ENCODE results near the gene DYNC1H1. TPM values are rescaled to one million over a fixed set of nuclear protein-coding genes. Genes with fewer than 3 reads are reported as not detected.
A peak's percentile ranks its signal among the peaks of the same experiment; 100 is the strongest.

The DYNC1H1 gene
- total RNA-seq, 1 experiment from 2014 or later = 155 TPM

DNA sequence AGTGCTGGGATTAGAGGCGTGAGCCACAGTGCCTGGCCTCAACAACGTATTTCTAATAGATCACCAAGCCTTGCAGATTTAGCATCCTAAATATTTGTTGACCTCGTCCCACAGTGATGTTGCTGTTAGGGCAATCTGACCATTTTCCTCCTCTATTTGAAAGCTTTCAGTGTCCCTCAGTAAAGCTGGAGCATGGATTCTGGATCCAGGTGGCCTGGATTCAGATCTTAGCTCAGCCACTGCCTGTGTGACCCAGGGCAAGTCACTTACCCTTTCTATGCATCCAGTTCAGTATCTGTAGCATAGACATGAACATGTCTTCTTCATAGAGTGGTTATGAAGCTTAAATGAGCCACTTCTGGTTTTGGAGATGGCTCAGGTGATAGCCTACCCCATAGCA lies 126.3 kb downstream of the DYNC1H1 start:
- in situ Hi-C loops (cut with HindIII; ENCODE audit: low pct_unique_long_range_greater_than_20kb, low sequenced_read_pairs) = no loop called here
- DNase-seq (ENCODE audit: low read depth) = no peak

DNA sequence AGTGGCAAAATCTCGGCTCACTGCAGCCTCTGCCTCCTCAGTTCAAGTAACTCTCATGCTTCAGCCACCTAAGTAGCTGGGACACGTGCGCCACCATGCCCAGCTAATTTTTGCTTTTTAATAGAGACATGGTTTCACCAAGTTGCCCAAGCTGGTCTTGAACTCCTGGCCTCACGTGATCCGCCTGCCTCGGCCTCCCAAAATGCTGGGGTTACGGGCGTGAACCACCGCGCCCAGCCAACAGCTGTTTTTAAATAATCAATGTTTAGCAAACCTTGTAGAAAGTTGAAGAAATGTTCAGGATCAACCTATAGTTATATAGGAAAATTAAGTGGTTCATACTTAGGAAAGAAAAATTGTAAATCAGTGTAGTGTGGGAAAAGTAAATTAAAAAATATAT lies 128.4 kb downstream of the DYNC1H1 start:
- in situ Hi-C loops (cut with HindIII; ENCODE audit: low pct_unique_long_range_greater_than_20kb, low sequenced_read_pairs) = no loop called here
- no peak for DNase-seq (ENCODE audit: low read depth)

DNA sequence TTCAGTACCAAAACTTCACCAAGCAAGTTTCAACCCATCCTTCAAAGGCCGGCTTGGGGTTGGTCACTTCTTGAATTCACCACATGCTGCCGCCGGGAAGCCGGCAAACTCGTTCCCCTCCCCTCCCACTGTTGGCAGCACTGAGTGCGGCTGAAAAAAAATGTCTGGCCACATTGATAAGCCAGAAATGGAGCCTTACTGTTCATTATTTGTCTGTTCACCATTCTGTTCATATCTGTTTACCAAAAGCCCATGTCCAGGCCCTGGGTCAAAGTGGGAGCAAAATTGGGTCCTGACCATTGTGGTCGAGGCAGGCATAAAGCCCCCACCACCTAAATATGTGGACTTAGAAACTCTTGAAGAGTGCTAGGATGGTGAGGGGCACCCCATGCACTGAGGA lies 129.7 kb downstream of the DYNC1H1 start:
- in situ Hi-C loops (cut with HindIII; ENCODE audit: low pct_unique_long_range_greater_than_20kb, low sequenced_read_pairs) = no loop called here

DNA sequence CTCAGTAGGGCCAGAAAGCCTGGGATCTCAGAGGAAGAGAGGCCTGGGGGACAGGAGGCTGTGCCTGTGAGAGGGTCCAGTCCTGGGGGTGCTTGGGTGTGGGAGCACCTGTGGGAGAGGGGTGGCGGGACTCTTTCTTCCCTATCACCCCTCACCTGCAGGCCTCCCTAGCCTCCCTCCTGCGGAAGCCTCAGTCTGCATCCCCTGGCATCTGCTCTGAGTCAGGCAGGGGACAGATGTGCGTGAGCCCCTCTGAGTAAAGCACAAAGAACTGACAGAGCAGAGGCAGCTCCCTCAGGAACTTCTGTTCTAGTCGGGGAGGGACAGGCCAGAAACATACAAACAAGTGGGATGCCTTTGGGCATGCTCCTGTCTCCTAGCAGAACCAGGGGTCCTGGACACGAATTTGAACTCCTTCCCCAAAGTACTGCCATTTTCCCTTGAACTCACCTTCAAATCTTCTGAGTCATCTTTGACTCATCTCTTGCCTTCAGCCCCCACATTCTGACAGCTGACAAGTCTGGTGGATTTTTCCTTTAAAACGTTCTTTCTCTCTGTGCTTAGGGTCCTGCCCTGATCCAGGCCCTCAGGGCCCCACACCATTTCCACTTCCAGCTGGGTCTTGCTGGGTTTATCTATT lies 131.0 kb downstream of the DYNC1H1 start:
- in situ Hi-C loops (cut with HindIII; ENCODE audit: low pct_unique_long_range_greater_than_20kb, low sequenced_read_pairs) = no loop called here
- DNase-seq (ENCODE audit: low read depth) = no peak

More for the DNA sequence above, 129.7 kb downstream of the DYNC1H1 start:
- DNase-seq (ENCODE audit: low read depth) = no peak

DNA sequence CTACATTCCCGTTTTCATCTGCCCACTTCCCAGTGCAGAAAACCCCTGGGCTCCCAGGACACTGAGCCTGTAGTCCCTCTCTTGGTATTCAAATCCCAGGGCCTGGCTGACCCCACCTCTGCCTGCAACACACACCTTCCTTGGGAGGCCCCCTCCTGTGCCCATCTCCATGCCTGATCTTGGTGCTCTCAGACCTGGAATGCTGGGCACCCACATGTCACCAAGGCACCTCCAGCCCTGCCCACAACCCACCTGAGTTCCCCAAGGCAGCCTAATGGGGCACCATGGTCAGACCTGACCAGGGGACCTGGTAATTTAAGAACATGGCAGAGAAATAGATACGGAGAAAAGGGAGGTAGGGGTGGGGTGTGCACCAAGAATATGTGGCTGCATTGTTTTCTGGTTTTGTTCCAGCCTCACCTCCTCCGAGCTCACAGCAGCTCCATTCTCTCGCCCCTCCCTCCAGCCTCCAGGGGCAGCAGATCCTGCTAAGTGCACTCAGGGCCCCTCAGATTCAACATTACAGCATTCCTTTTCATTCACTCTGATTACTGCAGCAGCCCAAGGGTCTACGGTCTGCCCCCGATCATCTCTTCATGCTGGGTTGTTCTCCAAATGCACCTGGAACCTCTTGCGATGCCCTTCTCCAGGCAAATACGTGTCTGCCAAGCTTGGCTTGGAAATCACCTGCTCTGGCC lies 131.6 kb downstream of the DYNC1H1 start:
- no peak for DNase-seq (ENCODE audit: low read depth)
- in situ Hi-C loops (cut with HindIII; ENCODE audit: low pct_unique_long_range_greater_than_20kb, low sequenced_read_pairs) = no loop called here

DNA sequence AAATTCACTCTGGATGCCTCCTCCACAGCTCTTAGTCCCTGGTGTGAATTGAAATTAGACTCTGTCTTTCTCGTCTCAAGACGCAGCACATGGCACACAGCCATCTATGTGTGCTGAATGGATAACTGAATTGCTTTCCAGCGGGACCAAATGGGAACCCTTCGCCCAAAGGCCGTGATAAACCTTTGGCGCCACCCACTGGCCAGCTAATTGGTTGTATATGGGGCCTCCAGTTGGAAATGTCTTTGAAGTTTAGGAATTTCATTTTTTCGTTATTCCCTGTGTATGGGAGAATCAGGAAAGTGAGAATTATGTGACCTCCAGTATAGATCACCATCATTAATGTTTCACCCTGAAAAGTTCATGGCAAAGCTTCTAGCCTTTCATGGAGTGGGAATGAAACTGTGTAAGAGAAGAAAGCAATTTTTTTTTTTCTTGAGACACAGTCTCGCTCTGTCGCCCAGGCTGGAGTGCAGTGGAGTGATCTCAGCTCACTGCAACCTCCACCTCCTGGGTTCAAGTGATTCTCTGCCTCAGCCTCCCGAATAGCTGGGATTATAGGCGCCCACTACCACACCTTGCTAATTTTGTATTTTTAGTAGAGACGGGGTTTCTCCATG lies 132.3 kb downstream of the DYNC1H1 start:
- in situ Hi-C loops (cut with HindIII; ENCODE audit: low pct_unique_long_range_greater_than_20kb, low sequenced_read_pairs) = no loop called here
- DNase-seq (ENCODE audit: low read depth) = peak; percentile 58

DNA sequence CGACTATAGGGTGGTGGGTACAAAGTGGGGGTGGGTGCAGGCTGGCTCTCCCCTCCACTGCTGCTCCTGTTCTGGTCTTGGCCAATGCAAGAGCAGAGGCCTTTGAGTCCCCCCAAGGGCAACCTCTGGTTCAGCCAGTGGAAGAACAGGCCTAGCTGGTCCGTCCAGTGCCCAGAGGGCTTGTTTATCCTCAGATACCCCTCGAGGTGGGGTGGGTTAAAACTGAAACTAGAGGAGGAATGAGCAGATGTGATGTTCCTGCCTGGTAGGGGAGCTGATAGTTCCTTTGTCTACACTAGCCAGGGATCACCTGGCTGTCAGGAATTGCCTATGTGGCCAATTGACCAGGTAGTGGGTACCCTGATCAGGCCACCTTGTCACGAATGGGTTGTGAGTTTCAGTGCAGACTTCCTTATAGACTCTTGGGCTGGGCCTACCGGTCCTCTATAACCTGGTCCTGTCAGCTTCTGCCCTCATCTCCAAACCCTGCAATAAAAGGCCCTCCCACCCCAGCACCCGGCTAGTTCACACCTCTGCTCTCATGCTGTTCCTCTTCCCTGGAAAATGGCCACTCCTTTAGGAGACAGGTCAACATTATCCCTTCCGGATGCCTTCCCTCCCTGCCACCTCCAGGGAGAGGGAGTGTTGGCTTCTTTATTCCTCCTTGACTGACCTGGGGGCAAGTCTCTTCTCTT lies 133.2 kb downstream of the DYNC1H1 start:
- in situ Hi-C loops (cut with HindIII; ENCODE audit: low pct_unique_long_range_greater_than_20kb, low sequenced_read_pairs) = no loop called here

DNA sequence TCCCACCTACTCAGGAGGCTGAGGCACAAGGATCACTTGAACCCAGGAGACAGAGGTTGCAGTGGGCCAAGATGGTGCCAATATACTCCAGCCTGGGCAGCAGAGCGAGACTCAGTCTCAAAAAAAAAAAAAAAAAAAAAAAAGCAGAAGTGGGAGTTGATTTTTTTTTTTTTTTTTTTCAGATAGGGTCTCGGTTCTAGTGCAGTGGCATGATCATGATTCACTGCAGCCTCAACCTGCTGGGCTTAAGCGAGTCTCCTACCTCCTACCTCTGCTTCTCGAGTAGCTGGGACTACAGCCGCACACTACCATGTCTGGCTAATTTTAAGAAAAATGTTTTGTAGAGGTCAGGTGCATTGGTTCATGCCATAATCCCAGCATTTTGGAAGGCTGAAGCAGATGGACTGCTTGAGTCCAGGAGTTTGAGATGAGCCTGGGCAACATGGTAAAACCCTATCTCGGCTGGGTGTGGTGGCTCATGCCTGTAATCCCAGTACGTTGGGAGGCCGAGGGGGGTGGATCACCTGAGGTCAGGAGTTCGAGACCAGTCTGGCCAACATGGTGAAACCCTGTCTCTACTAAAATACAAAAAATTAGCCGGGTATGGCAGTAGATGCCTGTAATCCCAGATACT lies 138.8 kb downstream of the DYNC1H1 start:
- in situ Hi-C loops (cut with HindIII; ENCODE audit: low pct_unique_long_range_greater_than_20kb, low sequenced_read_pairs) = no loop called here
- DNase-seq (ENCODE audit: low read depth) = no peak

More for the DNA sequence above, 133.2 kb downstream of the DYNC1H1 start:
- no peak for DNase-seq (ENCODE audit: low read depth)

DNA sequence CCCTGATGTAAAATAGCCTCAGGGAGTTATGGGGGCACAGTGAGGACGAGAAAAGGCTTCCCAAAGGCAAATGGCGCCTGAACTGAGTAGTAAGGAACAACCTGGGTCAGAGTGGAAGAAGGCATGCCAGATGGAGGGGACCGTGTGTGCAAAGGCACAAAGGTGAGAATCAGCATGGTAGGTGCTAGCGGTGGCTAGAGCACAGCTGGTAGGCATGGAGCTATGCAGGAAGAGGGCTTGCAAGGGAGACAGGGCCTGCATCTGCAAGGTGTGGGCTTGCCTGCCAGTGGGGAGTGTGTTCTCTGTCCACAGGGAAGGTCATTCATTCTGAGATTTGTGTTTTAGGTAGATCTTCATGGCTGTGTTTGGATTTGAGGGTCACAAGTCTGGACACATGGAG lies 141.0 kb downstream of the DYNC1H1 start:
- in situ Hi-C loops (cut with HindIII; ENCODE audit: low pct_unique_long_range_greater_than_20kb, low sequenced_read_pairs) = no loop called here
- DNase-seq (ENCODE audit: low read depth) = no peak

Other genes starting within 250 kb of the DYNC1H1 start
- gene PPP2R5C, start 202.9 kb upstream of the DYNC1H1 start, total RNA-seq (2014; rRNA removed; shearing (Covaris generic); ENCODE audit: low replicate concordance) = 63.8 and 73.8 TPM in 2 replicates
- 95.3 and 116 TPM in 2 replicates for gene HSP90AA1, start 122.5 kb downstream of the DYNC1H1 start, total RNA-seq (2014; rRNA removed; shearing (Covaris generic); ENCODE audit: low replicate concordance)
- gene WDR20, start 175.3 kb downstream of the DYNC1H1 start, total RNA-seq (2014; rRNA removed; shearing (Covaris generic); ENCODE audit: low replicate concordance) = 17.0 and 30.0 TPM in 2 replicates